Endothelial cell of umbilical vein (primary cell): ENCODE data around the gene CNTN6. TPM values are rescaled to one million over a fixed set of nuclear protein-coding genes. Genes with fewer than 3 reads are reported as not detected.

Source experiments
- BruUV-seq: library from RNA; stranded (reverse); fragments of 400-500 nt; replicated peaks from 2 replicates; lab custom pipeline; 2021; lab: Mats Ljungman, UMichigan
- CTCF ChIA-PET: fragments of 300-600, 350-600 bp; sonication (Branson Sonifier 250); formaldehyde crosslinking; loops from one replicate; lab custom pipeline; 2021; ENCODE audit warnings: antibody characterized with exemption, inconsistent platforms; lab: Charles Lee
- POLR2A ChIA-PET: fragments of 300-600, 350-600 bp; sonication (Branson Sonifier 250); formaldehyde crosslinking; loops from one replicate; lab custom pipeline; 2021; ENCODE audit warnings: antibody characterized with exemption, inconsistent platforms; lab: Charles Lee
- DNase-seq: peaks from one replicate; pipeline ENCODE4 v3.0.0-alpha.2; 2011; ENCODE audit warnings: low read depth, low spot score
- FAIRE-seq: peaks from 2 replicates; lab custom pipeline; 2011; peaks lifted over from hg19 to GRCh38; lab: Jason Lieb, UNC
- H2AFZ ChIP-seq: 2 replicates; pipeline ENCODE4 v1.6.0; 2012; ENCODE audit warnings: low read depth, low read length, control low read depth, inconsistent platforms
- H3K27ac ChIP-seq: 2 replicates; pipeline ENCODE4 v1.5.1; 2011; ENCODE audit warnings: low read depth, mild to moderate bottlenecking, control low read depth, low read length, moderate library complexity; ENCODE audit not compliant: insufficient read depth
- H3K27me3 ChIP-seq, 2 experiments: 2 replicates each; pipeline versions ENCODE4 v1.6.0 to v1.6.1; 2011; ENCODE audit warnings: low read length in 2 of 2, mixed read lengths in 1 of 2; ENCODE audit not compliant: control insufficient read depth in 2 of 2, insufficient read depth in 2 of 2
- H3K36me3 ChIP-seq, 2 experiments: 2 replicates in 1 of 2; 3 replicates in 1 of 2; pipeline ENCODE4 v1.5.1; 2011; ENCODE audit warnings: low read length in 2 of 2, mild to moderate bottlenecking in 1 of 2, moderate library complexity in 1 of 2; ENCODE audit not compliant: control insufficient read depth in 2 of 2, insufficient read depth in 2 of 2; ENCODE audit errors: extremely low read depth in 1 of 2
- H3K4me1 ChIP-seq: 3 replicates; pipeline ENCODE4 v1.5.1; 2011; ENCODE audit warnings: mild to moderate bottlenecking, low read length; ENCODE audit not compliant: control insufficient read depth, insufficient read depth; ENCODE audit errors: extremely low read depth
- H3K4me2 ChIP-seq: 2 replicates; pipeline ENCODE4 v1.6.1; 2011; ENCODE audit warnings: low read length, control low read depth, mixed read lengths; ENCODE audit not compliant: insufficient read depth
- H3K4me3 ChIP-seq, 3 experiments: fragments of 200-600 bp in 1 of 3; sonication (generic), shearing (Covaris generic) in 1 of 3; replicated peaks in 1 of 3; 2 replicates each; pipeline ENCODE4 v1.5.1; 2011 to 2016; ENCODE audit warnings: control low read depth in 3 of 3, low read length in 3 of 3, mild to moderate bottlenecking in 2 of 3, inconsistent platforms in 1 of 3, low read depth in 1 of 3, moderate library complexity in 1 of 3; ENCODE audit not compliant: insufficient read depth in 1 of 3
- H3K79me2 ChIP-seq: 2 replicates; pipeline ENCODE4 v1.6.0; 2012; ENCODE audit warnings: low read length, inconsistent platforms; ENCODE audit not compliant: control insufficient read depth, insufficient read depth
- H3K9ac ChIP-seq: replicated peaks from 2 replicates; pipeline ENCODE3; 2011; ENCODE audit warnings: low read length, control low read depth; ENCODE audit not compliant: insufficient read depth; ENCODE audit errors: extremely low read depth
- H3K9me1 ChIP-seq: replicated peaks from 3 replicates; pipeline ENCODE4 v1.6.0; 2011; ENCODE audit warnings: mild to moderate bottlenecking, low read length; ENCODE audit not compliant: control insufficient read depth, insufficient read depth; ENCODE audit errors: extremely low read depth
- H3K9me3 ChIP-seq: replicated peaks from 2 replicates; pipeline ENCODE4 v1.5.1; 2012; ENCODE audit warnings: low read length, inconsistent platforms; ENCODE audit not compliant: control insufficient read depth, insufficient read depth
- H4K20me1 ChIP-seq: replicated peaks from 2 replicates; pipeline ENCODE3; 2011; ENCODE audit warnings: mild to moderate bottlenecking, low read length; ENCODE audit not compliant: control insufficient read depth, insufficient read depth; ENCODE audit errors: extremely low read depth
- EZH2 ChIP-seq: IDR thresholded peaks from 2 replicates; pipeline ENCODE4 v1.6.1; 2012; ENCODE audit warnings: borderline replicate concordance, low read depth, mild to moderate bottlenecking, moderate library complexity, low read length, inconsistent platforms; ENCODE audit not compliant: severe bottlenecking
- FOS ChIP-seq: IDR thresholded peaks from 2 replicates; pipeline ENCODE4 v1.6.1; 2011; ENCODE audit warnings: mild to moderate bottlenecking, low read length, moderate library complexity, borderline replicate concordance; ENCODE audit not compliant: insufficient read depth
- GATA2 ChIP-seq: IDR thresholded peaks from 2 replicates; pipeline ENCODE4 v1.7.0; 2011; ENCODE audit warnings: low read depth, mild to moderate bottlenecking, moderate library complexity, mixed read lengths, low read length; ENCODE audit not compliant: insufficient read length, insufficient read depth
- JUN ChIP-seq: IDR thresholded peaks from 2 replicates; pipeline ENCODE4 v1.6.1; 2011; ENCODE audit warnings: borderline replicate concordance, low read depth; ENCODE audit not compliant: insufficient read length, insufficient read depth
- MYC ChIP-seq: IDR thresholded peaks from one replicate; pipeline ENCODE4 v1.6.1; 2011; ENCODE audit warnings: mild to moderate bottlenecking, low read depth, low read length
- POLR2A ChIP-seq: IDR thresholded peaks from 2 replicates; pipeline ENCODE4 v1.6.1; 2012; ENCODE audit warnings: low read depth, mild to moderate bottlenecking, control low read depth, low read length
- POLR2AphosphoS5 ChIP-seq: IDR thresholded peaks from 2 replicates; pipeline ENCODE4 v1.6.1; 2012; ENCODE audit warnings: low read depth, mild to moderate bottlenecking, control low read depth, low read length, moderate library complexity; ENCODE audit not compliant: insufficient read depth
- dilution Hi-C: fragments of 300-500 bp; cut with MboI; formaldehyde crosslinking; loops from one replicate; pipeline ENCODE4 v1.15.0; 2019; ENCODE audit warnings: low sequenced_read_pairs; ENCODE audit not compliant: extremely low pct_ligation_motif_present
- intact Hi-C: fragments of 100-400 bp; cut with micrococcal nuclease; formaldehyde crosslinking; loops from one replicate; pipeline ENCODE4 v1.10.0; 2022
- polyA plus RNA-seq, 4 experiments: library from polyadenylated mRNA; depleted of rRNA in 3 of 4; stranded (reverse) in 3 of 4; unstranded in 1 of 4; fragments of >200 nt; gene quantifications; 2 replicates each; pipeline versions ENCODE4 v1.2.1 to v1.2.3, GENCODE V29; 2011 to 2012; ENCODE audit warnings: missing spikeins in 1 of 4
- total RNA-seq: library from RNA; stranded (reverse); gene quantifications from 2 replicates; pipeline ENCODE4 v1.2.3, GENCODE V29; 2021
- TF ChIP-seq, protein P1 (sequence below), 2 donors: IDR thresholded peaks; 1 replicate in 1 of 2; 2 replicates in 1 of 2; pipeline ENCODE4 v1.5.1; 2011; ENCODE audit warnings: low read length in 2 of 2, mild to moderate bottlenecking in 2 of 2, moderate library complexity in 2 of 2, control low read depth in 1 of 2, inconsistent platforms in 1 of 2, low read depth in 1 of 2; ENCODE audit not compliant: insufficient read depth in 1 of 2; ENCODE audit errors: extremely low read depth in 1 of 2
- TF ChIP-seq, protein P2 (sequence below): IDR thresholded peaks from 2 replicates; pipeline ENCODE4 v1.6.1; 2011; ENCODE audit not compliant: insufficient read depth, insufficient read length

Gene CNTN6
- total and polyA plus RNA-seq, 2 donors (not counting 3 experiments of a cell fraction or from before 2014, with no cell fraction given) = not detected

DNA sequence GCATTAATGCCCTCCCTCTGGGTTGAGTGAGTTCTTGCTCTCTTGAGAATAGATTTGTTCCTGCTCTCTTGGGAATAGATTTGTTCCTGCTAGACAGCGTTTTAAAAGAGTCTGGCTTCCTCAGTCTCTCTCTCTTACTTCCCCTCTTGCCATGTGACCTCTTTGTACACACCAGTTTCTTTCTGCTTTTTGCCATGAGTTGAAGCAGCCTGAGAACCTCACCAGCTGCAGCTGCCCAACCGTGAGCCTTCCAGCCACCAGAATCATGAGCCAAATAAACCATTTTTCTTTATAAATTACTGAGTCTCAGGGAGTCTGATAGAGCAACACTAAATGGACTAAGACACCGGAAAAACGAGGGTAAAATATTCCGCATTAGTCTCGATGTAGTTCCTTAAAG is 253.6 kb downstream of the CNTN6 start:
- H3K9ac ChIP-seq = no peak overlapping the region
- no peaks in the 10 kb centered on the region for H4K20me1 ChIP-seq
- dilution Hi-C loops (no loop called here), intact Hi-C loops (no loop called here)
- no peaks in the 10 kb centered on the region for H3K79me2 ChIP-seq
- CTCF ChIA-PET = no interaction called here
- H3K9me3 ChIP-seq = no peaks in the 10 kb centered on the region
- no peak overlapping the region for H3K27ac ChIP-seq
- TF ChIP-seq, protein P1, sequence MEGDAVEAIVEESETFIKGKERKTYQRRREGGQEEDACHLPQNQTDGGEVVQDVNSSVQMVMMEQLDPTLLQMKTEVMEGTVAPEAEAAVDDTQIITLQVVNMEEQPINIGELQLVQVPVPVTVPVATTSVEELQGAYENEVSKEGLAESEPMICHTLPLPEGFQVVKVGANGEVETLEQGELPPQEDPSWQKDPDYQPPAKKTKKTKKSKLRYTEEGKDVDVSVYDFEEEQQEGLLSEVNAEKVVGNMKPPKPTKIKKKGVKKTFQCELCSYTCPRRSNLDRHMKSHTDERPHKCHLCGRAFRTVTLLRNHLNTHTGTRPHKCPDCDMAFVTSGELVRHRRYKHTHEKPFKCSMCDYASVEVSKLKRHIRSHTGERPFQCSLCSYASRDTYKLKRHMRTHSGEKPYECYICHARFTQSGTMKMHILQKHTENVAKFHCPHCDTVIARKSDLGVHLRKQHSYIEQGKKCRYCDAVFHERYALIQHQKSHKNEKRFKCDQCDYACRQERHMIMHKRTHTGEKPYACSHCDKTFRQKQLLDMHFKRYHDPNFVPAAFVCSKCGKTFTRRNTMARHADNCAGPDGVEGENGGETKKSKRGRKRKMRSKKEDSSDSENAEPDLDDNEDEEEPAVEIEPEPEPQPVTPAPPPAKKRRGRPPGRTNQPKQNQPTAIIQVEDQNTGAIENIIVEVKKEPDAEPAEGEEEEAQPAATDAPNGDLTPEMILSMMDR (IDR thresholded peaks at IDR 0.05; ENCODE audit: extremely low read depth in 1 of 2, insufficient read depth in 1 of 2, low read depth in 1 of 2, low read length in 2 of 2) = no peak
- TF ChIP-seq FOS (no peak), POLR2A (no peak), EZH2 (no peak), POLR2AphosphoS5 (no peak), GATA2 (no peak), JUN (no peak), MYC (no peak)
- TF ChIP-seq, protein P2, sequence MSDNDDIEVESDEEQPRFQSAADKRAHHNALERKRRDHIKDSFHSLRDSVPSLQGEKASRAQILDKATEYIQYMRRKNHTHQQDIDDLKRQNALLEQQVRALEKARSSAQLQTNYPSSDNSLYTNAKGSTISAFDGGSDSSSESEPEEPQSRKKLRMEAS = no peak
- H3K36me3 ChIP-seq = no peaks in the 10 kb centered on the region
- FAIRE-seq (no peak), DNase-seq (no peak)
- no peaks in the 10 kb centered on the region for H3K9me1 ChIP-seq
- no peak overlapping the region for H2AFZ ChIP-seq
- no peak overlapping the region for H3K4me2 ChIP-seq
- H3K27me3 ChIP-seq = no peaks in the 10 kb centered on the region
- no peaks in the 10 kb centered on the region for H3K4me1 ChIP-seq
- no TSS peak for BruUV-seq
- POLR2A ChIA-PET = no interaction called here
- no peak overlapping the region for H3K4me3 ChIP-seq
